A673 (cell line): ENCODE data around the gene ETV6.

Experiments used
- CTCF ChIP-seq: fragments of 300-800, 200-600 bp; sonication (generic); conservative IDR thresholded peaks from 2 replicates; pipeline ENCODE4 v1.5.1; 2017; ENCODE audit warnings: low read depth, mild to moderate bottlenecking, antibody characterized with exemption, low read length, moderate library complexity, mixed read lengths
- EZH2 ChIP-seq: fragments of 200-600 bp; sonication (generic); IDR thresholded peaks from 2 replicates; pipeline ENCODE4 v1.6.1; 2017; ENCODE audit warnings: borderline replicate concordance, low read depth, mild to moderate bottlenecking, mixed read lengths, antibody characterized with exemption, low read length; ENCODE audit not compliant: poor library complexity, severe bottlenecking

GRCh38 chr12:11805043-11805442 lies 155.6 kb downstream of the ETV6 start:
- peak; percentile 53 for TF ChIP-seq CTCF
- no peak for TF ChIP-seq EZH2
